ENCODE measurements around the gene VASH1.
"Not testable (repeated sequence)": the region's sequence is repeated elsewhere in the genome, so short reads cannot be mapped to it uniquely, and the experiment has no call there.

VASH1 gene

DNA sequence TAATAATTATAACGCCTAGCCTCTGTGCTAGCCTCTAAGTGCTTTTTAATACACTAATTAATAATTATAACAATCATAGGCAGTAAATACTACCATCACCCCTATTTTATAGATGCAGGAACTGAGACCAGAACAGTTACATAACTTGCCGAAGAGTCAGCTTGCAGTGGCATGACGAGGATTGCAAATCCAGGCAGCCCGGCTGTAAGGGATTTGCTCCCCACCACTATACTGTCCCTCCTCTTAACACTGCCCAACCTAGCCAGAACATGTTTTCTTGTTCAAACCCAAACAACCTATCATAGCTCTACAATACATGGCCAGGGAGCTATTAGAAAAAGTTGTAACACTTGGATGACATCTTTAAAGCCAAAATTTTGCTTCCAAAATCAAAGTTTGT is 33.9 kb upstream of the VASH1 start:
- H3K27me3 ChIP-seq (ENCODE audit: insufficient read depth, low read length, poor library complexity, severe bottlenecking): no peaks in the 10 kb centered on the region
- no peaks in the 10 kb centered on the region for H3K9me3 ChIP-seq (ENCODE audit: insufficient read depth, low read depth, low read length)
- no peaks in the 10 kb centered on the region for H3F3A ChIP-seq (ENCODE audit: low read depth)
- H3K36me3 ChIP-seq (ENCODE audit: insufficient read depth, low read length): no peaks in the 10 kb centered on the region
- no peak overlapping the region for H3K4me3 ChIP-seq (ENCODE audit: low read length, poor library complexity, severe bottlenecking)
- no peaks in the 10 kb centered on the region for H4K20me1 ChIP-seq (ENCODE audit: insufficient read depth, low read length, poor library complexity, severe bottlenecking)
- TF ChIP-seq EZH2phosphoT487 (IDR thresholded peaks at IDR 0.05; ENCODE audit: borderline replicate concordance): no peak
- H3K79me2 ChIP-seq (ENCODE audit: insufficient read depth, low read length): no peaks in the 10 kb centered on the region
- H3K4me2 ChIP-seq (ENCODE audit: low read depth, low read length, poor library complexity, severe bottlenecking): no peak overlapping the region
- no peaks in the 10 kb centered on the region for H3K4me1 ChIP-seq (ENCODE audit: insufficient read depth, low read length, poor library complexity, severe bottlenecking)
- no peak overlapping the region for H3K9ac ChIP-seq (ENCODE audit: low read depth, low read length, poor library complexity, severe bottlenecking)
- H2AFZ ChIP-seq (ENCODE audit: low read length): no peak overlapping the region
- H3K9me2 ChIP-seq (replicated peaks; ENCODE audit: low read depth, low read length): no peaks in the 10 kb centered on the region

DNA sequence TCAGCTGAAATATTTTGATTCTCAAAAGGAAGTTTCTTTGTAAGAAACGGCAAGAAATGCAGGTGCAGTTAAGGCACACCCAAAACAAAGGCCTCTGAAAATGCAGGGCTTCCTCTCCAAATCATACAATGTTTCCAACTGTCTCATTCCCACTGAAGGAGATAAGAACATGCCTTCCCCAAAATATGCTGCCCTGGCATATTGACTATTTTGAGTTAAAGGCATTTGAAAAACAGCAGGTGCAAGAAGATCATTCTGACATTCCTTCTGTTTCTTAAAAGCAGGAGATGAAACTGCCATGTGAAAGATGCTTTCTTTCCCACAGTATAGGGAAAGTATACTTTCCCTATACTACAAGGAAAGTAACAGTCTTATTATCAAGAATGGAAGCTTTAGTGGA is 33.4 kb upstream of the VASH1 start:
- Histone ChIP-seq H2AFZ (ENCODE audit: low read length) (no peak overlapping the region), H3K4me3 (ENCODE audit: low read length, poor library complexity, severe bottlenecking) (no peak overlapping the region), H3F3A (ENCODE audit: low read depth) (no peaks in the 10 kb centered on the region), H3K4me1 (ENCODE audit: insufficient read depth, low read length, poor library complexity, severe bottlenecking) (no peaks in the 10 kb centered on the region), H3K79me2 (ENCODE audit: insufficient read depth, low read length) (no peaks in the 10 kb centered on the region), H4K20me1 (ENCODE audit: insufficient read depth, low read length, poor library complexity, severe bottlenecking) (no peaks in the 10 kb centered on the region), H3K36me3 (ENCODE audit: insufficient read depth, low read length) (no peaks in the 10 kb centered on the region), H3K27me3 (ENCODE audit: insufficient read depth, low read length, poor library complexity, severe bottlenecking) (no peaks in the 10 kb centered on the region), H3K4me2 (ENCODE audit: low read depth, low read length, poor library complexity, severe bottlenecking) (no peak overlapping the region), H3K9ac (ENCODE audit: low read depth, low read length, poor library complexity, severe bottlenecking) (no peak overlapping the region), H3K9me2 (replicated peaks; ENCODE audit: low read depth, low read length) (no peaks in the 10 kb centered on the region), H3K9me3 (ENCODE audit: insufficient read depth, low read depth, low read length) (no peaks in the 10 kb centered on the region)
- no peak for TF ChIP-seq EZH2phosphoT487 (IDR thresholded peaks at IDR 0.05; ENCODE audit: borderline replicate concordance)
- TF ChIP-seq, protein P1, sequence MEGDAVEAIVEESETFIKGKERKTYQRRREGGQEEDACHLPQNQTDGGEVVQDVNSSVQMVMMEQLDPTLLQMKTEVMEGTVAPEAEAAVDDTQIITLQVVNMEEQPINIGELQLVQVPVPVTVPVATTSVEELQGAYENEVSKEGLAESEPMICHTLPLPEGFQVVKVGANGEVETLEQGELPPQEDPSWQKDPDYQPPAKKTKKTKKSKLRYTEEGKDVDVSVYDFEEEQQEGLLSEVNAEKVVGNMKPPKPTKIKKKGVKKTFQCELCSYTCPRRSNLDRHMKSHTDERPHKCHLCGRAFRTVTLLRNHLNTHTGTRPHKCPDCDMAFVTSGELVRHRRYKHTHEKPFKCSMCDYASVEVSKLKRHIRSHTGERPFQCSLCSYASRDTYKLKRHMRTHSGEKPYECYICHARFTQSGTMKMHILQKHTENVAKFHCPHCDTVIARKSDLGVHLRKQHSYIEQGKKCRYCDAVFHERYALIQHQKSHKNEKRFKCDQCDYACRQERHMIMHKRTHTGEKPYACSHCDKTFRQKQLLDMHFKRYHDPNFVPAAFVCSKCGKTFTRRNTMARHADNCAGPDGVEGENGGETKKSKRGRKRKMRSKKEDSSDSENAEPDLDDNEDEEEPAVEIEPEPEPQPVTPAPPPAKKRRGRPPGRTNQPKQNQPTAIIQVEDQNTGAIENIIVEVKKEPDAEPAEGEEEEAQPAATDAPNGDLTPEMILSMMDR (conservative IDR thresholded peaks at IDR 0.05; ENCODE audit: low read length): no peak

DNA sequence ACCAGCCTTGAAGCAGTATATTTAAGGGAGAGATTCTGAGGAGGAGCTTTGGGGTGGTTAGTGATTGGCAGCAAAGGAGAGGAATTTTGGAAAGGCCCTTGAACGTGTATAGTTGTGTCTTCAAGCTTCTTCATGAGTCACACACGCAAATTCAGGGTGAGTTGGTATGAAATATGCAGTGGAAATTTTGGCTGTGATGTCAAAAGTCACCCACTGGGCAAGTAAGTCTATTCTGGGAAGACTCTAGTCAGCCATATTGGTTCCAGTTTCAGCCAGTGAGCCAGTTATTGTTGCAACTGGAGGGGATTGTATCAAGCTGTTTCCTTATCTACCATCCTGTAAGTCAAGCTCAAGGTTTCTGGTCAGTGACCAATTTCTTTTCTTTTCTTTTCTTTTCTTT is 32.0 kb upstream of the VASH1 start:
- H3K9me2 ChIP-seq (replicated peaks; ENCODE audit: low read depth, low read length): no peaks in the 10 kb centered on the region
- no peaks in the 10 kb centered on the region for H3F3A ChIP-seq (ENCODE audit: low read depth)
- no peaks in the 10 kb centered on the region for H3K79me2 ChIP-seq (ENCODE audit: insufficient read depth, low read length)
- no peak overlapping the region for H3K4me3 ChIP-seq (ENCODE audit: low read length, poor library complexity, severe bottlenecking)
- no peak overlapping the region for H3K9ac ChIP-seq (ENCODE audit: low read depth, low read length, poor library complexity, severe bottlenecking)
- H2AFZ ChIP-seq (ENCODE audit: low read length): no peak overlapping the region
- no peak overlapping the region for H3K4me2 ChIP-seq (ENCODE audit: low read depth, low read length, poor library complexity, severe bottlenecking)
- H3K9me3 ChIP-seq (ENCODE audit: insufficient read depth, low read depth, low read length): no peaks in the 10 kb centered on the region
- no peaks in the 10 kb centered on the region for H3K36me3 ChIP-seq (ENCODE audit: insufficient read depth, low read length)
- no peaks in the 10 kb centered on the region for H4K20me1 ChIP-seq (ENCODE audit: insufficient read depth, low read length, poor library complexity, severe bottlenecking)
- TF ChIP-seq, protein P1 (conservative IDR thresholded peaks at IDR 0.05; ENCODE audit: low read length): no peak
- no peaks in the 10 kb centered on the region for H3K4me1 ChIP-seq (ENCODE audit: insufficient read depth, low read length, poor library complexity, severe bottlenecking)
- no peaks in the 10 kb centered on the region for H3K27me3 ChIP-seq (ENCODE audit: insufficient read depth, low read length, poor library complexity, severe bottlenecking)

DNA sequence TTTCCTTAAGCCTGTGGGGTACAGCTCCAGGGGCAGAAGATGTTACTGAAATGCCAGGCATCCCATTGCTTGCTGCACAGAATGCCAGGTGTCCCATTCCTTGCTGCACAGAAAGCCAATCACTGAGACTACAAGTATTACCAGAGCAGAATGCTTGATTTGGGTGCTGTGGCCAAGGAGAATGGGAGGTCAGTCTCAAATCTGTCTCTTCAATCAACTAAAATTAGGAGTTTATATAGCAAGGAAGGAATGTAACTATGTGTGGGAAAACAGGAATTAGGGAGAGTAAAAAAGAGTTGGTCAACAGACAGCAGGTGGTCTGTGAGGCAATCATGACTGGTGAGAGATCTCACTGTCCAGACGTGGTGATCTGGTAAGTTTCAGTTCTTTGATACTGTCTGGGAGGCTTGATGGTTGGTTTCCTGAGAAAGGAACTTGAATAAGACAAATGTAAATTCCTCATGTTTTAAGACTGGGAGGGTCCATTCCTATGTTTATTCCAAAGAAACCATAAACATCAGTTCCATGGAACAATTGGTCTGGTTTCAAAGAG is 31.2 kb upstream of the VASH1 start:
- H2AFZ ChIP-seq (ENCODE audit: low read length): no peak overlapping the region
- TF ChIP-seq, protein P1 (conservative IDR thresholded peaks at IDR 0.05; ENCODE audit: low read length): no peak
- no peak for TF ChIP-seq EZH2phosphoT487 (IDR thresholded peaks at IDR 0.05; ENCODE audit: borderline replicate concordance)
- H3K9me3 ChIP-seq (ENCODE audit: insufficient read depth, low read depth, low read length): no peaks in the 10 kb centered on the region
- no peak overlapping the region for H3K9ac ChIP-seq (ENCODE audit: low read depth, low read length, poor library complexity, severe bottlenecking)
- H3K79me2 ChIP-seq (ENCODE audit: insufficient read depth, low read length): no peaks in the 10 kb centered on the region
- H3K36me3 ChIP-seq (ENCODE audit: insufficient read depth, low read length): no peaks in the 10 kb centered on the region
- H3K4me1 ChIP-seq (ENCODE audit: insufficient read depth, low read length, poor library complexity, severe bottlenecking): no peaks in the 10 kb centered on the region
- H3K4me3 ChIP-seq (ENCODE audit: low read length, poor library complexity, severe bottlenecking): no peak overlapping the region
- no peaks in the 10 kb centered on the region for H3F3A ChIP-seq (ENCODE audit: low read depth)
- H4K20me1 ChIP-seq (ENCODE audit: insufficient read depth, low read length, poor library complexity, severe bottlenecking): no peaks in the 10 kb centered on the region
- H3K4me2 ChIP-seq (ENCODE audit: low read depth, low read length, poor library complexity, severe bottlenecking): no peak overlapping the region
- no peaks in the 10 kb centered on the region for H3K27me3 ChIP-seq (ENCODE audit: insufficient read depth, low read length, poor library complexity, severe bottlenecking)
- no peaks in the 10 kb centered on the region for H3K9me2 ChIP-seq (replicated peaks; ENCODE audit: low read depth, low read length)

DNA sequence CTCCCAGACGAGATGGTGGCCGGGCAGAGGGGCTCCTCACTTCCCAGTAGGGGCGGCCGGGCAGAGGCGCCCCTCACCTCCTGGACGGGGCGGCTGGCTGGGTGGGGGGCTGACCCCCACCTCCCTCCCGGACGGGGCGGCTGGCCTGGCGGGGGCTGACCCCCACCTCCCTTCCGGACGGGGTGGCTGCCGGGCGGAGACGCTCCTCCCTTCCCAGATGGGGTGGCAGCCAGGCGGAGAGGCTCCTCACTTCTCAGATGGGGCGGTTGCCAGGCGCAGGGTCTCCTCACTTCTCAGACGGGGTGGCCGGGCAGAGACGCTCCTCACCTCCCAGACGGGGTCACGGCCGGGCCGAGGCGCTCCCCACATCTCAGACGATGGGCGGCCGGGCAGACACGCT is 26.8 kb upstream of the VASH1 start:
- not testable (repeated sequence) for H3K9ac ChIP-seq (ENCODE audit: low read depth, low read length, poor library complexity, severe bottlenecking); H3K4me1 ChIP-seq (ENCODE audit: insufficient read depth, low read length, poor library complexity, severe bottlenecking); H3K4me2 ChIP-seq (ENCODE audit: low read depth, low read length, poor library complexity, severe bottlenecking); H2AFZ ChIP-seq (ENCODE audit: low read length); H3F3A ChIP-seq (ENCODE audit: low read depth); H3K4me3 ChIP-seq (ENCODE audit: low read length, poor library complexity, severe bottlenecking); H3K27me3 ChIP-seq (ENCODE audit: insufficient read depth, low read length, poor library complexity, severe bottlenecking); H3K9me2 ChIP-seq (replicated peaks; ENCODE audit: low read depth, low read length); H3K79me2 ChIP-seq (ENCODE audit: insufficient read depth, low read length); H4K20me1 ChIP-seq (ENCODE audit: insufficient read depth, low read length, poor library complexity, severe bottlenecking); H3K36me3 ChIP-seq (ENCODE audit: insufficient read depth, low read length); H3K9me3 ChIP-seq (ENCODE audit: insufficient read depth, low read depth, low read length)
